IPS-20b (cell line): ENCODE measurements around the gene IGSF21.
A peak's percentile ranks its signal among the peaks of the same experiment; 100 is the strongest.

Experiments used
- H3K27ac ChIP-seq: one replicate; pipeline ENCODE4 v1.5.1; 2013; ENCODE audit warnings: low read length
- H3K27me3 ChIP-seq: 2 replicates; pipeline ENCODE4 v1.6.1; 2013; ENCODE audit warnings: mild to moderate bottlenecking, low read length, inconsistent platforms; ENCODE audit not compliant: insufficient read depth
- H3K36me3 ChIP-seq: 2 replicates; pipeline ENCODE4 v1.6.1; 2013; ENCODE audit warnings: low read depth, mild to moderate bottlenecking, inconsistent platforms, low read length, moderate library complexity; ENCODE audit not compliant: insufficient read depth
- H3K4me1 ChIP-seq: 2 replicates; pipeline ENCODE4 v1.6.1; 2013; ENCODE audit warnings: mild to moderate bottlenecking, control low read depth, inconsistent platforms, low read length, moderate library complexity; ENCODE audit not compliant: insufficient read depth
- H3K4me3 ChIP-seq: 2 replicates; pipeline ENCODE4 v1.5.1; 2013; ENCODE audit warnings: mild to moderate bottlenecking, low read length, inconsistent platforms
- H3K9ac ChIP-seq: 2 replicates; pipeline ENCODE4 v1.6.1; 2013; ENCODE audit warnings: low read depth, mild to moderate bottlenecking, inconsistent platforms, low read length, moderate library complexity
- H3K9me3 ChIP-seq: 2 replicates; pipeline ENCODE4 v1.6.1; 2013; ENCODE audit warnings: mild to moderate bottlenecking, low read depth, low read length, inconsistent platforms; ENCODE audit not compliant: insufficient read depth

The IGSF21 gene

DNA sequence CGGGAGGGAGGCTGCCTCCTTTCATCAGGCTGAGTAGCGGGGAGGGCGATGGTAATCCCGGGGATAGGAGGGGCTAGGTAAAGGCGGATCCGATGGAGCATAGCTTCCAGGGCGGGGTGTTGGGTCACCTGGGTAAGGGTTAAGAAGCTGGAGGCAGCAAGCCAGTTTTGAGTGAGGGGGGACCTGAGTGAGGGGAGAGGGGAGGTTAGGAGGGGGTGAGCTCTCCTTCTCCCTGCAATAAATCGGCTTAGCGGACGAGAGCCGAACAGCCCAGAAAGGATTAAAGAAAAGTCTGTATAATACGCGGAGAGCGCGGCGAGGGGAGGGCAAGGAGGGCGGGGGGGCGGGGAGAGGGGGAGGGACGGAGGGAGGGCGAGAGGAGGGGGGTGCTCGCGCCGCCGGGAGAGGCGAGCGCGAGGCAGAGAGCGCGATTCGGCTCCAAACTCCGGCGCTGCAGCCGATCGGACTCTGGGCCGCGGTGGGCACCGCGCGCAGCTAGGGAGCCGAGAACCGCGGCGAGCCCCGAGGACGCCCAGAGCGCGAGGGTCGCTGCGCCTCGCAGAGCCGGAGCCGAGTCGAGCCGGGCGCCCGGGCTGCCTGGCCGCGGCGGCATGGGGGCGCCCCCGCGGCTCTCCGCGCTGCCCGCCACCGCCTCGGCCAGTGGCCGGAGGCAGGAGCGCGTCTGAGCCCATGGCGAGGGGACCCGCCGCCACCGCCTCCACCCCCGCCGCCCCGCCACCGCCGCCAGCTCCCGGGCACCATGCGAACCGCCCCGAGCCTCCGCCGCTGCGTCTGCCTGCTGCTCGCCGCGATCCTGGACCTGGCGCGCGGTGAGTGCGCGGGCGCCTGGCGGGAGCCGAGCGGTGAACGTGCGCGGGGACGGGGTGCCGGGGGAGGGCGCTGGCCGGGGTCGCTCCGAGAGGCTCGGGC is at the start of gene IGSF21:
Gene IGSF21 (plus strand): TSS at position 430 of the 930 bp plus-strand sequence. CDS start 331 bp downstream, at position 761.
- Histone ChIP-seq H3K27me3 (peaks cover 87% of the 10 kb centered on the region), H3K4me3 (peak within 1 kb of the TSS; percentile 72), H3K4me1 (peaks cover 14% of the 10 kb centered on the region), H3K9me3 (no peaks in the 10 kb centered on the region), H3K27ac (no peak within 1 kb of the TSS), H3K9ac (peak within 1 kb of the TSS; percentile 12; the same call in 1 of the 2 replicates), H3K36me3 (no peaks in the 10 kb centered on the region)

DNA sequence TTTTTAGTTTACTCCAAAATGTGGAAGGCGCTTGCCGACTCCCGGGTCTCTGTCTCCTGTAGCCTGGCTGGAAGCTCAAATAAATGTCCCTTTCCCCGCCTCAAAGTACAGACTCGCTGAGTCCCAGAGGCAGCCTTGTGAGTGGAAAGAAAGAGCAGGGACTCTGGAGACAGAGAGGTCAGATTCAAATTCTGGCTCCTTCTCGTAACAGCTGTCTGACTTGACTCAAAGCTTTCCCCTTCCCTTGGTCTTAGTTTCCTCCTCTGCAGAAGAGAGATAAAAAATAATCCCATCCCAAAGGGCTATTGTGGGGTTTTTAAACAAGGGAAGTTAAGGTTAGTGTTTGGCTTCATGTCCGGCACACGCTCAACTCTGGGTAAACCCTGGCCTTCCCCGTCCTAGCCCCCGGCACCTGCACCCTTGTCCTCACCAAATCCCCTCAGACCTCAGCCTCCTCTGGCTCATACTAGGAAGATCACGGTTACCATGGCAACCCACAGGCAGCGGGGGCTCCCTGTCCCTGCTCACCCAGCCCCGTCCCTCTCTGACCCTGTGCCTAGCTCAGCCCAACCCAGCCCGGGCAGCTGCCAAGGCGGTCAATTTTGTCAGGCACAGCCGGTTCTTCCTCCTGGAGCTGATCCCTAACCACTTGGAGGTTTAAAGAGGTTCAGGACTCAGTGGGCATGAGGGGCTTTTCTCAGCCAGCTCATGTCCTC is 49.2 kb upstream of the IGSF21 start:
- no peaks in the 10 kb centered on the region for H3K9me3 ChIP-seq
- H3K4me1 ChIP-seq: no peaks in the 10 kb centered on the region
- peaks cover 8% of the 10 kb centered on the region; the same call in 1 of the 2 replicates for H3K27me3 ChIP-seq

DNA sequence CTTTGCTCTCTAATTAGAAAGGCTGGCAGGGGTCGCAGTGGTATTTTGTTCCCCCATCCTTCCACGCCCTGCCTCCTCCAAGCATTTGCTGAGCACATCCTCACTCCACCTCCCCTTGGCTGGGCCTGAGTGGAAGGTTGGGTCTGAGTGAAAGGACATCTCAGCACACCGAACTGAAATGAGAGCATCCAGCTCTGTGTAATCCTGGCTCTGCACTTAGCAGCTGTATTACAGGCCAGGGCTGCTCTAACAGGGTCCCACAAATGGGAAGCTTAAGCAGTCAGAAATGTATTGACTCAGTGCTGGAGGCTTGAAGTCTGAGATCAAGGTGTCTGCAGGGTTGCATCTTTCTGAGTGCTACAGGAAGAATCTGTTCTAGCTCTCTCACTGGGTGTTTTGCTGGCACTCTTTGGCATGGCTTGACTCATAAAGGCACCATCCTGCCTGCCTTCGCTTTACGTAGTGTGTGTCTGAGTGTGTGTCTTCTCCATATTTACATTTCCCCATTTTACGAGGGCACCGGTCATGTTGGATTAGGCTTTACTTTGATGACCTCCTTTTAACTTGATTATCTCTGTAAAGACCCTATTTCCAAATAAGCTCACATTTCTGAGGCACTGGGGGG is 48.5 kb upstream of the IGSF21 start:
- no peak overlapping the region for H3K27ac ChIP-seq
- no peak overlapping the region for H3K9ac ChIP-seq
- no peaks in the 10 kb centered on the region for H3K9me3 ChIP-seq
- H3K4me3 ChIP-seq: no peak overlapping the region
- H3K27me3 ChIP-seq: peaks cover 4% of the 10 kb centered on the region; the same call in 1 of the 2 replicates
- H3K4me1 ChIP-seq: no peaks in the 10 kb centered on the region
- no peaks in the 10 kb centered on the region for H3K36me3 ChIP-seq

More for the DNA sequence above, 49.2 kb upstream of the IGSF21 start:
- Histone ChIP-seq H3K4me3 (no peak overlapping the region), H3K27ac (no peak overlapping the region), H3K9ac (no peak overlapping the region), H3K36me3 (no peaks in the 10 kb centered on the region)

DNA sequence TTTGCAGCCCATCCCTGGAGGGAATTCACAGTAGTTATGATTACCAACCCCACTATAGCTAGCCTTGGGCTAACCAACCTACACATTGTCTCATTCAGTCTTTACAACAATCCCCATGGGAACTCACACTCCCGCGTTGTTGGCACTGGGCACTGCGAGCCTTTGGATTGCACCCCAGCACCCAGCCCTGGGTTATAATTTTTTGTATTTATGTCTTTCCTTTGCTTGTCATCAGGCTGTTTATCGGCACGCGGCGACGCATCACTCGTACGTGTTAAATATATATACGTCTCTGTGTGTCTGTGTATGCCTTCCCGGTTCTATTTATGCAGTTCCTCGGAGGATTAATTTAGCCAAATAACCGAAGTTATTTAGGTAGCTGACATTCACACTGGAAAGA is 47.2 kb upstream of the IGSF21 start:
- Histone ChIP-seq H3K4me3 (no peak overlapping the region), H3K9ac (no peak overlapping the region), H3K36me3 (no peaks in the 10 kb centered on the region), H3K27me3 (peaks cover 14% of the 10 kb centered on the region; the same call in 1 of the 2 replicates), H3K4me1 (no peaks in the 10 kb centered on the region), H3K9me3 (no peaks in the 10 kb centered on the region), H3K27ac (no peak overlapping the region)

DNA sequence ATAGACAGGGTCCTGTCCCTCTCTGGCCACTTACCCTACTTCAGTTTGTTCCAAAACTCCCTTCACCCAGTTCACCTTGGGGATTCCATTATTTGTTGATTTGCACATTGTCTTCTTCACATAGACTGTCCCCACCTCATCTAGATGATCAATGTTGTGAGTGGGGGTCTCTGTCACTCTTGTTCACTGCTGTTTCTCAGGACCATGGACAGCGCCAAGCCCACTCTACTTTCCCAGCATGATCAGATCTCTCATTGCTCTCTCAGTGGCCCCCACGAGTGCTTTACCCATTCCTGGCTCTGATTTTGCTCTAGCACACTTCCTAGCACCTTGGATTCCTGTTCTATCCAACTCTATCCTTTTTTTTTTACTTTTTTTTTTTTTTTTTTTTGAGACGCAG is 45.4 kb upstream of the IGSF21 start:
- Histone ChIP-seq H3K9ac (no peak overlapping the region), H3K27ac (no peak overlapping the region), H3K27me3 (peaks cover 18% of the 10 kb centered on the region; the same call in 1 of the 2 replicates), H3K9me3 (no peaks in the 10 kb centered on the region), H3K4me1 (no peaks in the 10 kb centered on the region), H3K4me3 (no peak overlapping the region), H3K36me3 (no peaks in the 10 kb centered on the region)

DNA sequence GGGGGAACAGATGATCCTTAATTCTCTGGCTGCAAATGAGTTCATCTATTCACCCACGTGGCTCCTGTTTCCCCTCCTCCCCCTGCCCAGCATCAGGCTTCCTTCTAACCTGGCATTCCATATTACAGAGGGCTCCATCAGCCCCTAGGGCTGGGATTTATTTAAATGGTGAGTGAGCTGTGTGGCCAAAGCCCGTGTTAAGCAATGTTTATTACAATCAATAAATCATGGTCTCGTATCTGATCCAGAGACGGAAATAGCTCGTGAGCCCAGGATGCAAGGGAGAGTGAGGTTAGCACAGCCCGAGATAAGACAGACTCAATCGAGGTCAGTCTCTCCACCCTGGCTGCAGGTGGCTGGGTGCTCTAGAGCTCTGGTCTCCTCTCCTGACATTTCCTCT is 43.1 kb upstream of the IGSF21 start:
- Histone ChIP-seq H3K4me1 (no peaks in the 10 kb centered on the region), H3K9me3 (no peaks in the 10 kb centered on the region), H3K4me3 (no peak overlapping the region), H3K27ac (no peak overlapping the region), H3K9ac (no peak overlapping the region), H3K27me3 (peaks cover 28% of the 10 kb centered on the region; the same call in 1 of the 2 replicates), H3K36me3 (no peaks in the 10 kb centered on the region)

DNA sequence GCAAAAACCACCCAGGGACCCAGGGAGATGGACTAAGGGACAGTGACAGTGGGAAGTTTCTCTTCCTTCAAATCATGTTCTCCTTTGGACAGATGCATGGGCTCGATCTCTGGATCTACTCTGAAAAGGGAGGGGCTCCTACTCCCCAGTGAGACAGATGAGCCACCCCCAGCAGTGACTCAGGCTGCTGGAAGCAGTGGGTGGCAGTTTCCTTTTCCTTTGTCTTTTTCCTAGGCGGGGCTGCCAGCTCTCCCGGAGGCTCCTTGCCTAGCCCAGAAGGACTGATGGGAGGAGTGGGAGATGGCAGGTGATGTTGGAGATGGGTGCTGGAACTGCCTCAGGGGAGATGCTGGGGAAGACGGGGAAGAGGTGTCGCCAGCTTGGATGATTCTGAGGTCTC is 41.0 kb upstream of the IGSF21 start:
- H3K9ac ChIP-seq: no peak overlapping the region
- H3K4me1 ChIP-seq: no peaks in the 10 kb centered on the region
- H3K27ac ChIP-seq: no peak overlapping the region
- H3K4me3 ChIP-seq: no peak overlapping the region
- peaks cover 33% of the 10 kb centered on the region; the same call in 1 of the 2 replicates for H3K27me3 ChIP-seq
- no peaks in the 10 kb centered on the region for H3K36me3 ChIP-seq
- no peaks in the 10 kb centered on the region for H3K9me3 ChIP-seq

DNA sequence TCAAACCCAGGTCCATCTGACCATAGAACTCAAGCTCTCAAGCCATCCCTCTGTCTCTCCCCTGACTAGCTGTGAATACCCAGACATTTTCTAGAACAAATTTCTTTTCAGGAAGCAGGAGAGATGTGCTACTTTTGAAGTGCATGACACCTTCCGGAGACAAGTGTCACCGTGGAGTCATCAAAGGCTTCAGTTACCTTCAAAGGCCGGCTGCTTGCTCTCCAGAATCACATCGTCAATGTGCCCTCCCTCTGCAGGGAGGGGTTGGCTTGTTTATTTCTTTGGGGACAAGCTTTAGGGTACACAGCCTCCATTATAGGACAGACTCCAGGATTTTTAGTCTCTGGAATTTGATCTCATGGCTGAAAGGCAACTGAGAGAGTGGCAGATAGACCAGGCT is 37.7 kb upstream of the IGSF21 start:
- Histone ChIP-seq H3K4me3 (no peak overlapping the region), H3K36me3 (no peaks in the 10 kb centered on the region), H3K27me3 (peaks cover 34% of the 10 kb centered on the region), H3K9ac (no peak overlapping the region), H3K4me1 (no peaks in the 10 kb centered on the region), H3K27ac (no peak overlapping the region), H3K9me3 (no peaks in the 10 kb centered on the region)

DNA sequence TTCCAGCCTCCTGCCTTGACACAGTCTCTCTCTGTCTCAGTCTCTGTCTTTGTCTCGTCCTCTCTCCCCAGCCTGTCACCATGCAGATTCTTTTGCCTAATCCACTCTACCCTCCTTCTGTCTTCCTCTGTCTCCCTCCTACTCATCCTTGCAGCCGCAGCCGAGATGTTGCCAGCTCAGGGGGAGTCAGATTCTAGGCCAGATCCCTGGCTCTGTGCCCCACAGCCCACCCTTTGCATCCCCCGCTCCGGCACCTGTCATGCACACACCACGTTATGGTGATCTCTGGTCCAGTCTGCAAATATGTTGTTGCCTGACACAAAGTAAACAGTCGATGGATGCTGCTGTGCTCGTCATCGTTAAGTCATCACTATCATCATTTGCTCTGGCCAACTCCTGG is 35.5 kb upstream of the IGSF21 start:
- Histone ChIP-seq H3K4me1 (no peaks in the 10 kb centered on the region), H3K9me3 (no peaks in the 10 kb centered on the region), H3K4me3 (no peak overlapping the region), H3K36me3 (no peaks in the 10 kb centered on the region), H3K27ac (no peak overlapping the region), H3K9ac (no peak overlapping the region), H3K27me3 (peaks cover 26% of the 10 kb centered on the region)

DNA sequence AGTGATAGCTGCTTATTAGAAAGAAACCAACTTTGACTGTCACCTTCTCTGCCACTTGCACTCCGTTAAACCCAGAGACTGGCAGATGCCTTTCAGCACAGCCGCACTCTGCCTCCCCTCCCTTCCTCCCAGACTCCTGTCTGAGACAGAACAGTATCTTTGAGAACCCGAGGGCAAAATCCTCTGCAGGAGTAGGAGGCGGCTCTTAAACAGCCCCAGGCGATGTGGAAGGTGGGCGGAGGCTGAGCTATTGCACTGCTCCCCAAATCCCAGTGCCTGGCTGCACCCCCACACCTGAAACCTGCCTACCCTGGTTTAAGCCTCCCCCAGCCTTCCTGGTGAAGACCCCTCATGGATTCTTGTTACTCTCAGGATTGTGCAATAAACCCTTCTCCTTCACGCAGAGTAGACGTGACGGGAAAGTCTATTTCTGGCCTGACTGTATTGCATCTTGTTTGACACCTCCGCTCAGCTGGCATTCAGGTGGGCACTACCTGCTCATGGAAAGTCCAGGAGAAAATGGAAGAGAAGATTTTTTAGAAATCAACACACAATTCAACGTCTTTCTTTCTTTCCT is 34.4 kb upstream of the IGSF21 start:
- Histone ChIP-seq H3K4me1 (no peaks in the 10 kb centered on the region), H3K27me3 (peaks cover 22% of the 10 kb centered on the region), H3K4me3 (no peak overlapping the region)

DNA sequence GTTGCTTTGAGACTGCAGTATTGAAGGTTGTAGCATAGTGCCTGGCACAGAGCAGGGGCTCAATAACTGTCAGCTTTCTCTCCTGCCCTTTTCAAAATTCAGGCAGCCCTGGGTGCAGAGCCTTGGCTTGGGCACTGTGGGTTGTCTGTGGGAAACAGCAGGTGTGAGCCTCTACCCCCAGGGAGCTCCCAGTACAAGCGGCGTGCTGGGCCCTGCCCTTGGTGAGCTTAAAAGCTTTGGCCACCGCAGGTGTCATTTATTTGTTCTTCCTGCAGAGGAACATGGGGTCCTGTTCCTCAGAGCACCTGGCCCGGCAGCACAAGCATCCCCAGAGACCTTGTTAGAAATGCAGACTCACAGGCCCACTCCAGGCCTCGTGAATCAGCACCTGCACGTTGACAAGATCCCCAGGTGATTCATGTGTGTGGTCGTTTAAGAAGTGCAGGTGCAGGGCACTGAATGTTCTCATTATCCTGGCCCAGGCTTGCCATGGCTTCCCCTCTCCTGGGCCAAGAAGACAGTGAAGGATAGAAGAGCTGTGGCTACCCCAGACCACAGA is 29.9 kb upstream of the IGSF21 start:
- no peaks in the 10 kb centered on the region for H3K36me3 ChIP-seq
- H3K9ac ChIP-seq: no peak overlapping the region
- H3K27ac ChIP-seq: no peak overlapping the region
- H3K27me3 ChIP-seq: peaks cover 16% of the 10 kb centered on the region
- H3K9me3 ChIP-seq: no peaks in the 10 kb centered on the region
- no peaks in the 10 kb centered on the region for H3K4me1 ChIP-seq
- no peak overlapping the region for H3K4me3 ChIP-seq

More for the DNA sequence above, 34.4 kb upstream of the IGSF21 start:
- Histone ChIP-seq H3K27ac (no peak overlapping the region), H3K9ac (no peak overlapping the region), H3K9me3 (no peaks in the 10 kb centered on the region), H3K36me3 (no peaks in the 10 kb centered on the region)
